Tibial nerve (tissue), 4 donors: Measurements from ENCODE around the gene TMEM151B. TPM values are rescaled to one million over a fixed set of nuclear protein-coding genes. Genes with fewer than 3 reads are reported as not detected.
"Not testable (repeated sequence)": the region's sequence is repeated elsewhere in the genome, so short reads cannot be mapped to it uniquely, and the experiment has no call there.

Experiments used
- DNase-seq, 2 donors: peaks; one replicate each; pipeline ENCODE4 v3.0.0-alpha.2; 2019; ENCODE audit warnings: low spot score in 2 of 2
- H3K27ac ChIP-seq, 4 donors: fragments of 200-600 bp; sonication (generic) in 3 of 4; one replicate each; pipeline ENCODE4 v1.5.1; 2017 to 2019; ENCODE audit warnings: mild to moderate bottlenecking in 1 of 4
- H3K27me3 ChIP-seq, 2 donors: fragments of 200-600 bp; sonication (generic) in 1 of 2; one replicate each; pipeline versions ENCODE4 v1.5.1 to v1.6.0; 2017 to 2019
- H3K36me3 ChIP-seq, 3 donors: fragments of 200-600 bp; sonication (generic); one replicate each; pipeline ENCODE4 v1.5.1; 2018 to 2019
- H3K4me1 ChIP-seq, 4 donors: fragments of 200-600 bp; sonication (generic) in 3 of 4; one replicate each; pipeline ENCODE4 v1.5.1; 2017 to 2019
- H3K4me3 ChIP-seq, 4 donors: fragments of 200-600 bp; sonication (generic) in 3 of 4; one replicate each; pipeline ENCODE4 v1.5.1; 2017 to 2019; ENCODE audit warnings: mild to moderate bottlenecking in 1 of 4, moderate library complexity in 1 of 4
- H3K9me3 ChIP-seq, 4 donors: fragments of 200-600 bp; sonication (generic) in 3 of 4; one replicate each; pipeline ENCODE4 v1.5.1; 2017 to 2019
- EP300 ChIP-seq, 2 donors: sonication (generic); formaldehyde crosslinking; IDR thresholded peaks; one replicate each; pipeline ENCODE4 v1.6.1; 2017; ENCODE audit warnings: antibody characterized with exemption in 2 of 2, mild to moderate bottlenecking in 1 of 2
- POLR2A ChIP-seq, 2 donors: fragments of 450-650 bp; IDR thresholded peaks; one replicate each; pipeline ENCODE4 v1.6.1; 2017; ENCODE audit warnings: antibody characterized with exemption in 2 of 2, mild to moderate bottlenecking in 2 of 2, moderate library complexity in 2 of 2
- WGBS, 2 donors: methylation state at CpG; one replicate each; pipeline ENCODE4 v1.1.5; 2018; 5-methylcytosine and 5-hydroxymethylcytosine counted together
- total RNA-seq, 4 donors: library from RNA; depleted of rRNA; stranded (reverse); fragments of >200 nt; gene quantifications; one replicate each; pipeline ENCODE4 v1.1.0, GENCODE V29; 2016
- TF ChIP-seq, protein P1 (sequence below), 5 experiments: fragments of 200-600 bp in 3 of 5; fragments of 450-650 bp in 2 of 5; sonication (generic) in 3 of 5; IDR thresholded peaks; one replicate each; pipeline ENCODE4 v1.5.1; 2016 to 2019; ENCODE audit warnings: antibody characterized with exemption in 5 of 5, mild to moderate bottlenecking in 3 of 5, moderate library complexity in 2 of 5

Gene TMEM151B
- total RNA-seq, 4 donors from 2014 or later, result 0.42 TPM; not detected in 3

- WGBS, 2 donors, result 85 to 88% methylated on average over 4 to 6 of the region's 7 CpGs
- Histone ChIP-seq H3K27ac (peak overlapping the region in 2 of 4 donors; percentile 28 to 74), H3K27me3 (no peaks in the 10 kb centered on the region), H3K36me3 (peaks cover 0 to 37% (median 0%) of the 10 kb centered on the region in 3 donors), H3K4me1 (peaks cover 0 to 90% (median 34%) of the 10 kb centered on the region in 4 donors), H3K4me3 (no peak overlapping the region), H3K9me3 (no peaks in the 10 kb centered on the region)
- DNase-seq, result no peak
- TF ChIP-seq EP300 (IDR thresholded peaks at IDR 0.05) (no peak), POLR2A (IDR thresholded peaks at IDR 0.05) (no peak)
- TF ChIP-seq, protein P1, sequence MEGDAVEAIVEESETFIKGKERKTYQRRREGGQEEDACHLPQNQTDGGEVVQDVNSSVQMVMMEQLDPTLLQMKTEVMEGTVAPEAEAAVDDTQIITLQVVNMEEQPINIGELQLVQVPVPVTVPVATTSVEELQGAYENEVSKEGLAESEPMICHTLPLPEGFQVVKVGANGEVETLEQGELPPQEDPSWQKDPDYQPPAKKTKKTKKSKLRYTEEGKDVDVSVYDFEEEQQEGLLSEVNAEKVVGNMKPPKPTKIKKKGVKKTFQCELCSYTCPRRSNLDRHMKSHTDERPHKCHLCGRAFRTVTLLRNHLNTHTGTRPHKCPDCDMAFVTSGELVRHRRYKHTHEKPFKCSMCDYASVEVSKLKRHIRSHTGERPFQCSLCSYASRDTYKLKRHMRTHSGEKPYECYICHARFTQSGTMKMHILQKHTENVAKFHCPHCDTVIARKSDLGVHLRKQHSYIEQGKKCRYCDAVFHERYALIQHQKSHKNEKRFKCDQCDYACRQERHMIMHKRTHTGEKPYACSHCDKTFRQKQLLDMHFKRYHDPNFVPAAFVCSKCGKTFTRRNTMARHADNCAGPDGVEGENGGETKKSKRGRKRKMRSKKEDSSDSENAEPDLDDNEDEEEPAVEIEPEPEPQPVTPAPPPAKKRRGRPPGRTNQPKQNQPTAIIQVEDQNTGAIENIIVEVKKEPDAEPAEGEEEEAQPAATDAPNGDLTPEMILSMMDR (IDR thresholded peaks at IDR 0.05), result no peak
Observed at GRCh38 chr6:44228433-44228832, 41.8 kb upstream of the TMEM151B start.

DNA sequence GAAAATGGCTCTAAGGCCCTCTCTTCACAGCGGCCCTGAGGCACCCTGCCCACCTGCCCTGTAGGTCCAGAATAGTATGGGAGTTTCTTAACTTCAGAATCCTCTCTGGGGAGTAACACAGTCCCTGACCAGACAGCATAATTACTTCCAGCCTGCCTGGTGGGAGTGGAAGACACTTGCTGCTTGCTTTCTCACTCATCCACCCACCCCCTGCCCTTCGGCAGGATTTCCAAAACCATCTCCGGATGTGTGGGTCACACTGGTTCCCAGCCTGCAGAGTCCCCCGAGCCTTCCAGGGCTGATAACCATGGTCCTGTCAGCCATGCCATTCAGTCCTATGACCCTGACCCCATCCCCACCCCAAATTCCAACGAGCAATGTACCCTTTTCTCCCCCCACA is 41.4 kb upstream of the TMEM151B start:
- 60 to 74% methylated on average over 5 of the region's 5 CpGs for WGBS, 2 donors
- no peaks in the 10 kb centered on the region for H3K27me3 ChIP-seq
- no peak for DNase-seq
- no peak for TF ChIP-seq POLR2A (IDR thresholded peaks at IDR 0.05)
- TF ChIP-seq, protein P1 (IDR thresholded peaks at IDR 0.05), result no peak
- TF ChIP-seq EP300 (IDR thresholded peaks at IDR 0.05), result no peak
- H3K4me3 ChIP-seq, result no peak overlapping the region
- peak overlapping the region in 2 of 4 donors; percentile 28 to 74 for H3K27ac ChIP-seq
- peaks cover 0 to 37% (median 0%) of the 10 kb centered on the region in 3 donors for H3K36me3 ChIP-seq
- H3K9me3 ChIP-seq, result no peaks in the 10 kb centered on the region
- H3K4me1 ChIP-seq, result peaks cover 2 to 90% (median 35%) of the 10 kb centered on the region in 4 donors

DNA sequence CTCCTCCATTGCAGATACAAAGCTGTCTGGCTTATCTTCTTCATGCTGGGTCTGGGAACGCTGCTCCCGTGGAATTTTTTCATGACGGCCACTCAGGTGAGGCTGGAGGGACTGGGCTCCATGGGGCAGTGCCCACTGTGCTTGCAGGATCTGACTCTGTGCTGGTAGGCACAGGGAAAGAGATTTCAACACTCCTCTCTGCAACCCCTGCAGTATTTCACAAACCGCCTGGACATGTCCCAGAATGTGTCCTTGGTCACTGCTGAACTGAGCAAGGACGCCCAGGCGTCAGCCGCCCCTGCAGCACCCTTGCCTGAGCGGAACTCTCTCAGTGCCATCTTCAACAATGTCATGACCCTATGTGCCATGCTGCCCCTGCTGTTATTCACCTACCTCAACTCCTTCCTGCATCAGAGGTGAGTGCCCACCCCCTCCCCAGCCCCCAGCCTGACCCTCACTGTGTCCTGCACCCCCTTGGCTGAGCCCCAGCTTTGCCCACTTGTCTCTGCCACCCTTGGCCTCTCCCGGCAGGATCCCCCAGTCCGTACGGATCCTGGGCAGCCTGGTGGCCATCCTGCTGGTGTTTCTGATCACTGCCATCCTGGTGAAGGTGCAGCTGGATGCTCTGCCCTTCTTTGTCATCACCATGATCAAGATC is 40.7 kb upstream of the TMEM151B start:
- TF ChIP-seq, protein P1 (IDR thresholded peaks at IDR 0.05), result no peak
- TF ChIP-seq POLR2A (IDR thresholded peaks at IDR 0.05), result no peak
- TF ChIP-seq EP300 (IDR thresholded peaks at IDR 0.05), result no peak
- Histone ChIP-seq H3K9me3 (no peaks in the 10 kb centered on the region), H3K36me3 (peaks cover 0 to 37% (median 0%) of the 10 kb centered on the region in 3 donors), H3K4me1 (peaks cover 4 to 90% (median 35%) of the 10 kb centered on the region in 4 donors), H3K27me3 (no peaks in the 10 kb centered on the region), H3K4me3 (no peak overlapping the region), H3K27ac (no peak overlapping the region)
- 83 to 84% methylated on average over 11 of the region's 11 CpGs for WGBS, 2 donors
- no peak for DNase-seq

- WGBS, 2 donors, result 84% methylated on average over 9 to 10 of the region's 10 CpGs
- Histone ChIP-seq H3K27ac (peak overlapping the region in 2 of 4 donors; percentile 26 to 62), H3K4me3 (no peak overlapping the region), H3K27me3 (no peaks in the 10 kb centered on the region), H3K4me1 (peaks cover 4 to 90% (median 38%) of the 10 kb centered on the region in 4 donors), H3K9me3 (no peaks in the 10 kb centered on the region), H3K36me3 (peaks cover 0 to 37% (median 0%) of the 10 kb centered on the region in 3 donors)
- DNase-seq, result no peak
- no peak for TF ChIP-seq POLR2A (IDR thresholded peaks at IDR 0.05)
- TF ChIP-seq EP300 (IDR thresholded peaks at IDR 0.05), result no peak
- TF ChIP-seq, protein P1 (IDR thresholded peaks at IDR 0.05), result no peak
Observed at GRCh38 chr6:44230034-44230675, 40.1 kb upstream of the TMEM151B start.

GRCh38 chr6:44231426-44231825 is 38.8 kb upstream of the TMEM151B start:
- H3K4me3 ChIP-seq, H3K27me3 ChIP-seq, H3K9me3 ChIP-seq, DNase-seq: not testable (repeated sequence)
- 77 to 81% methylated on average over 9 of the region's 9 CpGs for WGBS, 2 donors
- Histone ChIP-seq H3K36me3 (peaks cover 0 to 37% (median 0%) of the 10 kb centered on the region in 3 donors), H3K4me1 (peaks cover 4 to 82% (median 33%) of the 10 kb centered on the region in 4 donors), H3K27ac (peak overlapping the region in 2 of 4 donors; percentile 26 to 62)
